GM20000 (cell line): ENCODE data around the gene PAPSS2.

Experiments
- DNase-seq: peaks from one replicate; pipeline ENCODE4 v3.0.0; 2012; ENCODE audit warnings: low spot score
- TF ChIP-seq, protein P1 (sequence below): IDR thresholded peaks from 2 replicates; pipeline ENCODE4 v1.5.1; 2012; ENCODE audit warnings: mild to moderate bottlenecking, control low read depth; ENCODE audit errors: extremely low read depth, missing control alignments

Gene PAPSS2

DNA sequence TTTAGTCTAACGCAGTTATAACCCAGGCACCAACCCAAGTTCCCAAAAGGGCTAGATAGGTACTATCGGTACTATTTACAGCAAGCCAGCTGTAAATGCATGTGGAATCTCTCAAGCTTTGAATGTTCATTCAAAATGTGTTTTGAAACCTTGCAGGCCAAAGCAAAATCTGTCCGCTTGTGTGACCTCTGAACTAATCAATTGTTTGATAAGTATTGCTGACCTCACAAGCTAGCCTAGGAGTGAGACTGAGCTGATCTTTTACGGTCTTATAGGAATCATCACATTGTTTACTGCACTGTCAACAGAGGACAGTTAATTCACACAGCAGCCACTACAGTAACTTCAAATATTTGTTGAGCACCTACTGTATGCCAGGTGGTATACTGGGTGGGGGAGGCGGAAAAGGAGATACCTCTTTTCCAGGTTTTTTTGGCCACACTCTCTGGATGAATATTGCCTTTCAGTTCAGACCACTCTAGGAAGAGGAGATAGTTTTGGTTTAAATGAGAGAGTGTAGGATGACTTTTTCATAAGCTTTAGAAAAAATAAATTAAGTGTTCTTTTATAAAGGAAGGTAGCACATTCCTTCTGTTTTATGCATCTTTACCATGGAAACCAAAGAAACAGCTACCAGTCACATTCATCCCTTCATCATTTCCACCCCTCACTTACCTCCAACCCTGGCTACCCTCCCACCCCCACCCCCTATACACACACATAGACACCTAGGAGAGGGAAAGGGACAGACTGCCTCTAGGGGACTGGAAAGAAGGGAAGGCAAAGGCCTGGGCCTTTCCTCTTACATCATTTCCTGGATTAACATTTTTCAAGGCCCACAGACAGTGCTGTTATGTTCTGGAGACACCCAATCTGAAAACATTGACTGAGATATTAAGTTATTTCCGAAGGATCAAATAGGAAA, 2.4 kb downstream of the PAPSS2 start:
- TF ChIP-seq, protein P1, sequence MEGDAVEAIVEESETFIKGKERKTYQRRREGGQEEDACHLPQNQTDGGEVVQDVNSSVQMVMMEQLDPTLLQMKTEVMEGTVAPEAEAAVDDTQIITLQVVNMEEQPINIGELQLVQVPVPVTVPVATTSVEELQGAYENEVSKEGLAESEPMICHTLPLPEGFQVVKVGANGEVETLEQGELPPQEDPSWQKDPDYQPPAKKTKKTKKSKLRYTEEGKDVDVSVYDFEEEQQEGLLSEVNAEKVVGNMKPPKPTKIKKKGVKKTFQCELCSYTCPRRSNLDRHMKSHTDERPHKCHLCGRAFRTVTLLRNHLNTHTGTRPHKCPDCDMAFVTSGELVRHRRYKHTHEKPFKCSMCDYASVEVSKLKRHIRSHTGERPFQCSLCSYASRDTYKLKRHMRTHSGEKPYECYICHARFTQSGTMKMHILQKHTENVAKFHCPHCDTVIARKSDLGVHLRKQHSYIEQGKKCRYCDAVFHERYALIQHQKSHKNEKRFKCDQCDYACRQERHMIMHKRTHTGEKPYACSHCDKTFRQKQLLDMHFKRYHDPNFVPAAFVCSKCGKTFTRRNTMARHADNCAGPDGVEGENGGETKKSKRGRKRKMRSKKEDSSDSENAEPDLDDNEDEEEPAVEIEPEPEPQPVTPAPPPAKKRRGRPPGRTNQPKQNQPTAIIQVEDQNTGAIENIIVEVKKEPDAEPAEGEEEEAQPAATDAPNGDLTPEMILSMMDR: no peak
- no peak for DNase-seq

- no peak for DNase-seq
- TF ChIP-seq, protein P1: no peak
These were observed 4.6 kb downstream of the PAPSS2 start for GRCh38 chr10:87664276-87664701.

DNA sequence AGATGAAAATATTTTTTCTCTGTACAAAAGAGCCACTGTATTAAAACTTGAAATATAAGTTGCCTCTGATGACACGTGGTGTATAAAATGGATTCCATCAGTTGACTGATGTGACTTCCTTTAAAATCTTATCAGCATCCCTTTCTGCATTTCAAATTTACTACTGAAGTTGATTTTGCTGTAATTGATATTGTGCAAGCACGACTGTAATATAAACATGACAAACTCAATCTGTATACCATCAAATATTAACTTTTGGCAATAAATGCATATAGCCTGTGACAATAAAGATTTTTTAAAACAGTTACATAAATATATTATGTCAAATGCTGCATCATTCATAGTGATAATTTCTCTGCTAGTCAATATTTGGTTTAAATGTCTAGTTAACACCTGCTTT, 7.8 kb downstream of the PAPSS2 start:
- no peak for DNase-seq
- TF ChIP-seq, protein P1: no peak

DNA sequence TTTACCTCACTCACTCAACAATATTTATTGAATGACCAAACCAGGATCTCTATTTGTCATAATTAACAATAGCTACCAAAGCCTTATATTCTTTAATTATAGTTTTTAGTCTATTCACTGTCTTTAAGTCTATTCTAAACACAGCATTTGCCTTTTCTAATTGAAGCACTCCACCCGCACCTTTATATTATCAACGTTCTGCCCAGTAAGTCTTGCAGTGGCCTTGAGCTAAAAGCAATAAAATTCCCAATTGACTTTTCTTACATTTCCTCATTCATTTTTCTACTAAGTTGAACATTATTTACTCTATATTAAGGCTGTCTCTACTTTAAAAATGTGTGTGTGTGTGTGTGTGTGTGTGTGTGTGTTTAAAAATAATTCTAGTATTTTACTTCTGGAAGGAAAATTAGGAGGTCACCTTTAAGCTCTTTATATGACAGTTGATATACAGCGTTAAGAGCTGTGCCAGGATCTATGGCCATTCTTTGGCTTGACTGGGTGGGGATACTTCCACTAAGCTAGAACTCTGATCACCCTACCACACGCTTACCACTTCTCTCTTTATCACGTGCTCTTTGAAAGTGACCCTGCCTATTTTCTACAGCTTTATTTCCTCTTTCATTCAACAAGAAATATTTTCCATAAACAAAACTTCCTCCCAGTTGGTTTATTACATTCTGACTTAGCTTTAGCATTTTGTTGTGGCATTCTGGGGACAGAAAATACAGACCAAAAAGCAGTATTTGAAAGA, 8.8 kb downstream of the PAPSS2 start:
- no peak for DNase-seq
- TF ChIP-seq, protein P1: no peak

- no peak for DNase-seq
- TF ChIP-seq, protein P1: no peak
These were observed 10.1 kb downstream of the PAPSS2 start for GRCh38 chr10:87669752-87670151.

DNA sequence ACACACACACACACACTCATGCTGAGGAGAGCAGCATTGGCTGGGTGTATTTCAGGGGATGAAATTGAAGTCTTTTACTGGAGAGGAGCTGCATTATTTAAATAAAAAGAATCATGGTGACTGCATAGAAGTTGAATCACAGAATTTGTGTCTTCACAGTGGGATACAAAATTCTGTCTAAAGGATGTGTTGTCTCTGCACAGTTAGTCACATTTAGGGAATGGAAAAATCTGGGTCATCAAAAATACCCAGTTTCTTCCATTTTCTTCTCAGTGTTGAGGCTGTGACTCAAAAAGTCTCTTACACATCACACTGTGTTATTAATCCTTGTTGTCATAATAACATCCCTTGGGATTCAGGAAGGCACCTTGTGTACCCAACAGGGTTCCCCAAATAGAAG, 10.9 kb downstream of the PAPSS2 start:
- TF ChIP-seq, protein P1: no peak
- no peak for DNase-seq

- DNase-seq: no peak
- TF ChIP-seq, protein P1: no peak
These were observed 11.6 kb downstream of the PAPSS2 start for GRCh38 chr10:87671139-87671815.
